ENCODE results near the gene ENOX1.

- no peak for TF ChIP-seq MAX (IDR thresholded peaks at IDR 0.05)
- no peak for TF ChIP-seq REST (IDR thresholded peaks at IDR 0.05)
- TF ChIP-seq CTCF (IDR thresholded peaks at IDR 0.05): no peak
- TF ChIP-seq POLR2A (IDR thresholded peaks at IDR 0.05; ENCODE audit: low read length): no peak
- no peak for TF ChIP-seq MYC (IDR thresholded peaks at IDR 0.05; ENCODE audit: borderline replicate concordance, low read length)
- TF ChIP-seq MAFK (IDR thresholded peaks at IDR 0.05; ENCODE audit: partially characterized antibody): peak; percentile 40
Observed at GRCh38 chr13:43492311-43492710, 294.5 kb downstream of the ENOX1 start.
